Measurements from ENCODE around the gene ACVR1C. TPM values are rescaled to one million over a fixed set of nuclear protein-coding genes. Genes with fewer than 3 reads are reported as not detected.
"Not testable (repeated sequence)": the region's sequence is repeated elsewhere in the genome, so short reads cannot be mapped to it uniquely, and the experiment has no call there.

The ACVR1C gene
- total RNA-seq, 1 donor from 2014 or later = 0.70 TPM

DNA sequence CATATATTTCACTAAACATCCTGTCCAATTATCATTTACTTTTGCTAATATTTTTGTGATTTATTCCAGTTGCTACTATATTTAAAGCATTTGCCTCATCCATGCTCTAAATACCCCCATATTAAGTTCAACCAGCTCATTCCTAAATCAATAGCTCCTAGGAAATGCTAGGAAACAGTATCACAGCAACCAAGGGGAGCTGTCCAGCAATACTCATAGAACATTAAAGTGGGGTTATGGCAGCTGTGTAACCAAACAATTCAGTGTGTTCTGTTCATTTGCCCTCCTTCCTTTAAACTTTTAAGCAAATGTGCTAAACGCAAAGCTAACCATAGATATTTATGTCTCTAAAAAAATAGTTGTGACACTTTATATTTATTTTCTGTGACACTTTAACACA, 41.1 kb downstream of the ACVR1C start:
- intact Hi-C loops (cut with micrococcal nuclease) = loop anchor here (10.0 kb wide), 1 partner anchor 53 kb away; no protein-coding TSS in a partner anchor

DNA sequence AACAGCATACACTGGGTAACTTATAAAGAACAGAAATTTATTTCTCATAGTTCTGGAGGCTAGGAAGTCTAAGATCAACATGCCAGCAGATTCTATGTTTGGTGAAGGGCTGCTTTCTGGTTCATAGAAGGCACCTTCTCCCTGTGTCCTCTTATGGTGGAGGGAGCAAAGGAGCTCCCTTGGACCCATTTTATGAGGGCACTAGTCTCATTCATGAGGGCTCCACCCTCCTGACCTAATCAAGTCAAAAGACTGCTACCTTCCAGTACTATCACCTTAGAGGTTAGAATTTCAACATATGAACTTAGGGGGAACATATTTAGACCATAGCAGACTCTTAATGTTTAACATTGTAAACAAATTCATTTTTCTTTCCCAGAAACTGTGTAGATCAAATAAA, 54.5 kb downstream of the ACVR1C start:
- intact Hi-C loops (cut with micrococcal nuclease) = no loop called here

DNA sequence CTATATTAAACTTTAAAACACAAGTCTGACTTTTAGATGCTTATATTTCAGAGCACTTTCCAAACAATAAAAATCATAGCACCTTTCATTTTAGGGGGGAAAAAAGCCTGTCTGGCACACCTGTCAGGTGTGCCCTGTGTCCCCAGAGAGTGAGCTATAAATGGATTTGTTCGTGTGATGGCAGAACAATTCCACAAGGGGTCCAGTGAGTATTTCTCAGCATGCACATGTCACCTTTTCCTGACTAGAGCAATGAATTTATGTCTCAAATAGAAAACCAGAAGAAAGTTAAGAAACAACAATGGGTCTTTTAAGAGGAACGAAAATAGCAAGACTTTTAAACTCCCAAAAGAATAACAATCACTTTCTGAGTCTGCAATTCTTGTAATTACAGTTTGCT, 55.9 kb downstream of the ACVR1C start:
- intact Hi-C loops (cut with micrococcal nuclease) = no loop called here

GRCh38 chr2:157566623-157567022, 62.0 kb downstream of the ACVR1C start:
- intact Hi-C loops (cut with micrococcal nuclease) = not testable (repeated sequence)

DNA sequence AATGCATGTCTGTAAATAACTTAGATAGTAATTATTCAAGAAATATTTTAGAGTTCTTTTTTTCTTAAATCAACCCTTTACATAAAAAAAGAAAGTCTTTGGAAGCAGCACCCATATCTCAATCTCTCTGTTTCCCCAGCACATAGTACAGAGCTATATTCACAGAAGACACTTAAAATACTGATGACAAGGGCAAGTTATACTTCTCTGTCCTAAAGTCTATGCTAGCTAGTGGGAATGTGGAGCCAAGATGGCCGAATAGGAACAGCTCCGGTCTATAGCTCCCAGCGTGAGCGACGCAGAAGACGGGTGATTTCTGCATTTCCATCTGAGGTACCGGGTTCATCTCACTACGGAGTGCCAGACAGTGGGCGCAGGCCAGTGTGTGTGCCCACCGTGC, 62.6 kb downstream of the ACVR1C start:
- intact Hi-C loops (cut with micrococcal nuclease) = not testable (repeated sequence)

DNA sequence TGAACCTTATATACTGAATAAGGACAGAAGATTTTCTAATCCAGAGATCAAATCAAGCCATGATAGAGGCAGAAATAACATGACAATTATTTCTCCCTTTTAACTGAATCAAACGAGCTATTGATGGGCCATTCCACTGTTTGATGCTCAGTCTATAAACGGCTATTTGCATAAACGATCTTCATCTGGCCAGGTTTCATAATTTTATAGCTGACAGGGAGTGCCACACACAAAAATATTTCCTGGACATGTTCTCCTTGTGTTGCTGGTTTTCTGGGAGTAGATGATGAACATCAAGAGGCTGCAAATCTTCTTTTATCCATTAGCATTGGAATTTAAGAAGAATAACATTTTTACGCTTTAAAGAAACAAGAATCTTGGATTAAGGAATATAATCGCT, 63.1 kb downstream of the ACVR1C start:
- intact Hi-C loops (cut with micrococcal nuclease) = no loop called here

GRCh38 chr2:157559890-157560289, 68.8 kb downstream of the ACVR1C start:
- intact Hi-C loops (cut with micrococcal nuclease) = no loop called here

GRCh38 chr2:157559461-157559860, 69.2 kb downstream of the ACVR1C start:
- intact Hi-C loops (cut with micrococcal nuclease) = no loop called here

GRCh38 chr2:157559061-157559460, 69.6 kb downstream of the ACVR1C start:
- intact Hi-C loops (cut with micrococcal nuclease) = no loop called here

GRCh38 chr2:157557770-157558169, 70.9 kb downstream of the ACVR1C start:
- intact Hi-C loops (cut with micrococcal nuclease) = no loop called here

DNA sequence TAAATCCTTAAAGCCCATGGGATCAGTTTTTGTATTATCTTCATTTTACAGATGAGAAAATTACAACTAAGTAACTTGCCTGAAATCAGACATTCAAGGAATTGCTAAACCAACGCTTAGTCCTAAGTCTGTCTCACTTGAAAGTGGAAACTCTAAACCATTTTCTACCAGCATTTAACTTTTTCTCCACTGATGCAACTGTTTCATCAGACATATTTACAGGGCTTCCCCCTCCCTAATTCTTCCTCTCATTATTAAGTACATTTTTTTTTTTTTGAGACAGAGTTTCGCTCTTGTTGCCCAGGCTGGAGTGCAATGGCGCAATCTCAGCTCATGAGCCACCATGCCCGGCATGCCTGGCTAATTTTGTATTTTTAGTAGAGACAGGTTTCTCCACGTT, 88.6 kb downstream of the ACVR1C start:
- intact Hi-C loops (cut with micrococcal nuclease) = no loop called here

- intact Hi-C loops (cut with micrococcal nuclease) = loop anchor here (10.0 kb wide), 1 partner anchor 47 kb away; no protein-coding TSS in a partner anchor
Observed at GRCh38 chr2:157538064-157538463, 90.6 kb downstream of the ACVR1C start.

DNA sequence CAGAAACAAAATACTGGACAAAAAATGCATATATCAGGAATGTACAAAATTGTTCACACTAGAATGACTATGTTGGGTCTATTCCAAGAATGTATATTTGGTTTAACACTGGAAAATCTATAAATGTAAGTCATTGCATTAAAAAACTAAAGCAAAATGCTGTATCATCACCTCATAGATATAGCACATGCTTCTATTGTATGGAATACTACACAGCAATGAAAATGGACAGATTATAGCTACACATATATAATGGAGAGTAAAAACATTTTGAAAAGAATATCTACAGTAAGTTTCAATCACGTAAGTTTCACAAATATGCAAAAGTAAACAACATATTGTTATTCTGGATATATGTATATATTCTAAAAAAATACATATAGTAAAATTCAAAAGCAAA, 91.8 kb downstream of the ACVR1C start:
- intact Hi-C loops (cut with micrococcal nuclease) = loop anchor here (10.0 kb wide), 1 partner anchor 48 kb away; no protein-coding TSS in a partner anchor

DNA sequence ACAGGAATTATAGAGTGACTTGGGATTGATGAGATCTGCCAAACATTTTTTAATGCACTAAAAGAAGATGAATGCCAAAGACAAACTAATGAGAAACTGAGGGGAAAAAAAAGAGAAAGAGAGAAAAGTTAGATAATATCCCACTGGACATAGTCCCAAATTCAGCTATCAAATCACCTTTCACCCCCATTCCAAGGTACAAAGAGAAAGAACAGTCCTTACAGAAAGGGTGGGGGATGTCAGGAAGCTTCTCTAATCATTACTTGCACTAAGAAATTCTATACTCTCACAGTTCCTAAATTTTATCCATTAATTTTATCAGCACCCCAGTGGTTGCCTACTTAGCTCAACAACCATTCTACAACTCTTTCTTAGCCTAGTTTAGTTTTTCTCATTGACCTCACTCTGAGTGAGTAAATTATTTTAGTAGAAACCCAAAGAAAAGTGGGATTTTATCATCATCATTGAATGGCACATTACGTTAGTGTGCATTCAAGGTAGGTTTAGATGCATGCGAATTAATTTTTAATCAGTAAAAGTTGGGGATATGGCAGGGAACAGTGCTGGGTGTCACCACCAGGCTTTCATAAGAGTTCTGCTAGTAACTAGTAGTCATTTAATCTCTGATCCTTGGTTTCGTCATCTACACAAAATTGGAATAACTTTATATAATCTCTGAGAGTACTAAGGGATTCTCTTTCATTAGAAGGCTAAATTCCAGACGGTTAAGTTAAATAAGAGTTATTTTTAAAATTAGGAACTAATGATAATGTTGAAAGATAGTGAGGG, 99.5 kb downstream of the ACVR1C start:
- intact Hi-C loops (cut with micrococcal nuclease) = no loop called here

- intact Hi-C loops (cut with micrococcal nuclease) = no loop called here
Observed at GRCh38 chr2:157526070-157526469, 102.6 kb downstream of the ACVR1C start.

DNA sequence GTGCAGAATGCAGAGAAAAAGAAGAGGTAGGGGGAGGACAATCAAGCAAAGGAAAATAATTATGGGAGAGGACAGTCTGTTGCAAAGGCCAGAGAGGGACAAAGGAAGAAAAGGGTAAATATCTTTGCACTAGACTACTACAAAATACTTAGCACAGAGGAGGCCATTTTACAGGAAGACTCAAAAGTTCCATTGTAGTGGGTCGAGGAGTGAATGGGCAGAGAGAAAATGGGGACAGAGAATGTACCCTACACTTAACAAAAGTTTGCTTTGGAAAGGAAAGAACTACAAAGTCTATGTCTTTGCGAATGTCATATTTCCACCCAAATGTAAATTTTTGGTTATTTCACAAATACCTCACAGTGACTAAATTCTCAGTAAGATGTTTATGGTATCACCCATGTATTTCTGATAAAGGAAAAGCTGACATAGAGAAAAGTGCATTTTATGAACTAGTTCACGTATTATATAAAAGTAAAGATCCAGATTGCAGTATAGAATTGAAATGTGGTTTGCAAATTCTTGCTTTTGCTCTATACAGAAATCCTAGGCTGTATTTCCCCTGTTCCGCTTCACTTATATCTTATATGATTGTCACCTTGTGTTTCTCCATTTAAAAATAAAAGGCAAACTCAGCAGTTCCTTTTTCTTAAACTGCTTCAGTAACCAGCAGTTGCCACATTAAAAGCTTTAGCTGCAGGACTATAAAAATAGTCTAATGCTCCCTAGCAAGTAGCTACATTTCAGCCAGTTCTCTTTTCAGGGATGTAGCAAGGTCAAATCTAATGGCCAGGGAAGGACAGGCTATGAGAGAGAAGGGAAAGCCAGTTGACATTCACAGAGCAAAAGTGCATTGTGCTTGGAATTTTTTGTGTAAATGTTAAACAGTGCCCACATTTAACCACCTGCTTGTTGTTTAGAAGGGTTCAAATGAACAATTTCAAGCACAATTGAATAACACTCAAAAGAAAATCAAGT, 105.1 kb downstream of the ACVR1C start:
- intact Hi-C loops (cut with micrococcal nuclease) = no loop called here

DNA sequence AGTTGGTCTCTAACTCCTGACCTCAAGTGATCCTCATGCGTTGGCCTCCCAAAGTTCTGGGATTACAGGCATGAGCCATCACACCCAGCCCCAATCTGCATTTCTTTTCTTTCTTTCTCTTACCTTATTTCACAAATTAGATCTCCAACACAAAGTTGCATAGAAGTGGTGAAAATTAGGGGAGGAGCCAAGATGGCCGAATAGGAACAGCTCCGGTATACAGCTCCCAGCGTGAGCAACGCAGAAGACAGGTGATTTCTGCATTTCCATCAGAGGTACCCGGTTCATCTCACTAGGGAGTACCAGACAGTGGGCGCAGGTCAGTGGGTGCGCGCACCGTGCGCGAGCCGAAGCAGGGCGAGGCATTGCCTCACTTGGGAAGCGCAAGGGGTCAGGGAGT, 113.7 kb downstream of the ACVR1C start:
- intact Hi-C loops (cut with micrococcal nuclease) = not testable (repeated sequence)

DNA sequence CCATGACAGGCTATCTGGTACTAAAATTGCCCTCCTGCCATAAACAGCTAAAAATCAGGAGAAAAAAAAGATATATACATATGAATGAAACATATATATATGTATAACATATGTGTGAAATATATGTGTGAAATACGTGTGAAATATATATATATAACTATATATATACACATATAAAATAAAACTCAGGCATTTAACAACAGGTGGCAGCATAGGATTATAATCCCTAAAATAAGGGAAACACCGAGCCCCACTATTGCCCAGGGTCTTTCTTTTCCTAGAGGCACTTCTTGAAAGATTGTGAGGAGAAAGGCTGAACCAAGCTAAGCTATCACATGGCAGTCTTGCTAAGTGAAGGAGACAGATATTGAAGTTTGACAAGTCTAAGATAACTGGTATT, 118.9 kb downstream of the ACVR1C start:
- intact Hi-C loops (cut with micrococcal nuclease) = no loop called here

DNA sequence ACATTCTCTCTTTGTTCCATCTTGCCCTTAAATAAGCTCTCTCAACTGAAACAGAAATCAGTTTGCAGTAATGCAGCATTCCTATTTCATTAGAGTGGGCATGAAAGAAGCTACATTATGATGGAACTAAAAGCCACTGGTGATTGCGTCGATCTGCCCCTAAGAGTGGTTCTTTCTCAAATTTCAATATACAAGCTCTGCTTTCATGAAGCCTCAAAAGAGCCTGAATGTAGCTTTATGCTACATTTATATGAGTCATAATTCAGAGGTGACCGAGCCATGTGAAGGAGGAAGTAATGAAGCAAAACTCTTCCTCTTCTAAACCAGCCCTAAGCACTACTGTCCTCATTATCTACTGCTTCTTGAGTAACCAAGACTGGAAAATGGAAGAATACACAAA, 120.0 kb downstream of the ACVR1C start:
- intact Hi-C loops (cut with micrococcal nuclease) = no loop called here

- intact Hi-C loops (cut with micrococcal nuclease) = no loop called here
Observed at GRCh38 chr2:157506586-157506985, 122.1 kb downstream of the ACVR1C start.

GRCh38 chr2:157504623-157505022, 124.0 kb downstream of the ACVR1C start:
- intact Hi-C loops (cut with micrococcal nuclease) = no loop called here

DNA sequence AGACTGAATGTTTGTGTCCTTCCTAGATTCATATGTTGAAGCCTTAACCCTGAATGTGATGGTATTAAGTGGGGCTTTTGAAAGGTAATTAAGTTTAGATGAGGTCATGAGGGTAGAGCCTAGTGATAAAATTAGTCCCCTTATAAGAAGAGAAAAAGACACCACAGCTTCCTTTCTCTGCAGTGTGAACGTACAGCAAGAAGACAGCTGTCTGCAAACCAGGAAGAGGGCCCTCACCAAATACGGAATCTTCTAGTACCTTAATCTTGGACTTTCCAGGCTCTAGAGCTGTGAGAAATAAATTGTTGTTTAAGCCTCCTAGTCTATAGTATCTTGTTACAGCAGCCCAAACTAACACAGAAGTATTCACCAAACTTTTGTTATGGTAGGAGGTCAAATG, 127.6 kb downstream of the ACVR1C start:
- intact Hi-C loops (cut with micrococcal nuclease) = no loop called here

Data from T-helper 2 cell treated with Interferon-gamma antibody and Interleukin-4, amounts not matched to agents 100 ng/mL and 5 ng/mL, for 36 hours (primary cell).